NB4 (cell line): ENCODE measurements around the gene GRIK4.

Source experiments
- POLR2A ChIP-seq: IDR thresholded peaks from 2 replicates; pipeline ENCODE4 v1.6.1; 2011; ENCODE audit warnings: mild to moderate bottlenecking; ENCODE audit not compliant: insufficient read length; ENCODE audit errors: extremely low read depth
- TF ChIP-seq, protein P1 (sequence below): IDR thresholded peaks from one replicate; pipeline ENCODE4 v1.5.1; 2012; ENCODE audit warnings: low read depth, low read length
- TF ChIP-seq, protein P2 (sequence below): IDR thresholded peaks from 2 replicates; pipeline ENCODE4 v1.6.1; 2011; ENCODE audit warnings: low read depth, low read length

DNA sequence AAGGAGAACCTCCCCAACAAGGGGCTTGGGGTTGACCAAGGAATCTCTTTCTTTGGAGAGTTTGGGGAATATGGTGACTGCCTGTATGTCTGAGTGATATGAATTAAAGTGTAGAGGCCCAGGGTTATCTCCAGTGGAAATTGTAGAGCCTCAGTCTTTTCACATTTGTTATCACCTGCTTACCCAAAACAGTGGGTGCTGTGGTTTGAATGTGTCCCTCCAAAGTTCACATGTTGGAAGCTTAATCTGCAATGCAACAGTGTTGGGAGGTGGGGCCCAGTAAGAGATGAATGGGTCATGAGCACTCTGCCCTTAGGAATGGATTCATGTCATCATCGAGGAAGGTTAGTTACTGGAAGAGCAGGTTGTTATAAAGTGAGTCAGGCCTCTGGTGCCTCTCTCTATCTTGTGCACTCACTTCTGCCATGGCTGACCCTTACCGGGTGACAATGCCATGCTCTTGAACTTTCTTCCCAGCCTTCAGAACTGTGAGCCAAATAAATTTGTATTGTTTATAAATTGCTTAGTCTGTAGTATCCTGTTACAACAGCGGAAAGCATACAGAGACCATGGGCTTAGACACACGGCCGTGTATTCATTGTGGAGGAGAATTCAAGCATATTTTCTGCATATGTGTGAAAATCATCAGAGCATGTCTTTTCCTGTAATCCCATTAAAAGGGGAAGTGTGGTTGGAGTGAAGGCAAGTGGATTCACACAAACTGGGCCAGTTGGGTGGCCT lies 398.3 kb downstream of the GRIK4 start:
- TF ChIP-seq, protein P1, sequence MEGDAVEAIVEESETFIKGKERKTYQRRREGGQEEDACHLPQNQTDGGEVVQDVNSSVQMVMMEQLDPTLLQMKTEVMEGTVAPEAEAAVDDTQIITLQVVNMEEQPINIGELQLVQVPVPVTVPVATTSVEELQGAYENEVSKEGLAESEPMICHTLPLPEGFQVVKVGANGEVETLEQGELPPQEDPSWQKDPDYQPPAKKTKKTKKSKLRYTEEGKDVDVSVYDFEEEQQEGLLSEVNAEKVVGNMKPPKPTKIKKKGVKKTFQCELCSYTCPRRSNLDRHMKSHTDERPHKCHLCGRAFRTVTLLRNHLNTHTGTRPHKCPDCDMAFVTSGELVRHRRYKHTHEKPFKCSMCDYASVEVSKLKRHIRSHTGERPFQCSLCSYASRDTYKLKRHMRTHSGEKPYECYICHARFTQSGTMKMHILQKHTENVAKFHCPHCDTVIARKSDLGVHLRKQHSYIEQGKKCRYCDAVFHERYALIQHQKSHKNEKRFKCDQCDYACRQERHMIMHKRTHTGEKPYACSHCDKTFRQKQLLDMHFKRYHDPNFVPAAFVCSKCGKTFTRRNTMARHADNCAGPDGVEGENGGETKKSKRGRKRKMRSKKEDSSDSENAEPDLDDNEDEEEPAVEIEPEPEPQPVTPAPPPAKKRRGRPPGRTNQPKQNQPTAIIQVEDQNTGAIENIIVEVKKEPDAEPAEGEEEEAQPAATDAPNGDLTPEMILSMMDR: no peak
- TF ChIP-seq, protein P2, sequence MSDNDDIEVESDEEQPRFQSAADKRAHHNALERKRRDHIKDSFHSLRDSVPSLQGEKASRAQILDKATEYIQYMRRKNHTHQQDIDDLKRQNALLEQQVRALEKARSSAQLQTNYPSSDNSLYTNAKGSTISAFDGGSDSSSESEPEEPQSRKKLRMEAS: no peak
- no peak for TF ChIP-seq POLR2A
